GM21367 (cell line): ENCODE data around the gene ANKRD12.

Experiments
- ATAC-seq: cut with Tn5 transposase; IDR thresholded peaks from one replicate; pipeline ENCODE4 v1.9.1; 2021; ENCODE audit not compliant: unreplicated experiment

The ANKRD12 gene

GRCh38 chr18:9285604-9286003 is 149.0 kb downstream of the ANKRD12 start:
- no peak for ATAC-seq

DNA sequence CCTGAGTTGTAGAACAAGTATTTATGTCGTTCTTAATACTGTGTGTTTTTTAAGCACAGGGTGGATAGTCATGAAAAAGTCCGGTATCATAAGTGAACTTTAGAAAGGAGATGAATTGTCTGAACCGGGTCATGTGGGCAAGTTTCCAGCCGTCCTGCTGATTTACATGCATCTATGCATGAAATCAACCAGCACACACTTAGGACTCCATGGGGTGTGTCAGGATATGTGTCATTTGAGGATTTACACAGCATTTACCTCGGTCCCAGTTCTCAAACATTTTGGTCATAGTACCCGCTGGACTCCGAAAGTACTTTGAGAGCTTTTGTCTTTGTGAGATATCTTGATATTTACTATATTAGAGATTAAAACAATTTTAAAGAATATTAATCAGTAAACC is 150.5 kb downstream of the ANKRD12 start:
- no peak for ATAC-seq

GRCh38 chr18:9289698-9290097 is 153.1 kb downstream of the ANKRD12 start:
- no peak for ATAC-seq

DNA sequence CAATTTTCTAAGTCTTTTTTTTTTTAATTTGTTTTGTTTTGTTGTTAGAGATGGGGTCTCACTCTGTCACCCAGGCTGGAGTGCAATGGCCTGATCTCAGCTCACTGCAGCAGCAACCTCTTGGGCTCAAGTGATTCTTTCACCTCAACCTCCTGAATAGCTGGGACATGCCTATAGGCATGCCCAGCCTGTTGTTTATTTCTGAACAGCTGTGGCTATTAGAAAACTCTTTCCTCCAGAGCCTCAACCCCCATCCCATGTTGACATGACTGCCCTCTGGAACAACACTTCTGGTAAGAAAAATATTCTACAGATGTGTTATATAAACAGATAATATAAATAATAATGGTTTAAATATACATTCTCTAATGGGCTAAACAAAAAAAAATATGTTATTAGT is 153.6 kb downstream of the ANKRD12 start:
- no peak for ATAC-seq

DNA sequence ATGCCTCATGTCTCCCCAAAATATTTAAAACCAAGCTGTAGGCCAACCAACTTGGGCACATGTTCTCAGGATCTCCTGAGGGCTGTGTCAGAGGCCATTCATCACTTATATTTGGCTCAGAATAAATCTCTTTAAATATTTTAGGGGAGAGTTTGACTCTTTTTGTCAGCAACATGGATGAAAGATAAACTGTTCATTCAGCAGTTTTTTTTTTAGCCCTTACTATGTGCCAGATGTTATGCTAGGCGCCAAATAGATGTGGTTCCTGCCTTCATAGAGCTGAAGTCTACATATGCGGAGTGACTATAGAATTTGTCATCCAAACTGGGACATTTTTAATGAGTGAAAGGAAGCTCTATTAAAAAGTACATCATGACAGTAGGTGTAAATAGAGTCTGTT is 155.5 kb downstream of the ANKRD12 start:
- no peak for ATAC-seq

DNA sequence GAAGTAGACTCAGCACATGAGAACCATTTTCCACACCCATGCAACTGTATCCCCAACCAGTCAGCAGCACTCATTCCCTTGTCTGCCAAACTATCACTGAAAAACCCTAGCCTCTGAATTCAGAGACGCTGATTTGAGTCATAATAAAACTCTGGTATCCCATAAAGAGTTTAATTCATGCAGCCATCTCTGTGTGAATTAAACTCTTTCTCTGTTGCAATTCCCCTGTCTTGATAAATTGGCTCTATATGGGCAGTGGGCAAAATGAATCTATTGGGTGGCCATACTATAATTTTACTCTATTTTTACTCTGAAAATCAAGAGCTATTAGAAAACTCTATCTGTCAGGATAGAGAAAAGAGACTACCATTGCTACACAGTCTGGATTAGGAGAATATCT is 157.4 kb downstream of the ANKRD12 start:
- ATAC-seq, result no peak

DNA sequence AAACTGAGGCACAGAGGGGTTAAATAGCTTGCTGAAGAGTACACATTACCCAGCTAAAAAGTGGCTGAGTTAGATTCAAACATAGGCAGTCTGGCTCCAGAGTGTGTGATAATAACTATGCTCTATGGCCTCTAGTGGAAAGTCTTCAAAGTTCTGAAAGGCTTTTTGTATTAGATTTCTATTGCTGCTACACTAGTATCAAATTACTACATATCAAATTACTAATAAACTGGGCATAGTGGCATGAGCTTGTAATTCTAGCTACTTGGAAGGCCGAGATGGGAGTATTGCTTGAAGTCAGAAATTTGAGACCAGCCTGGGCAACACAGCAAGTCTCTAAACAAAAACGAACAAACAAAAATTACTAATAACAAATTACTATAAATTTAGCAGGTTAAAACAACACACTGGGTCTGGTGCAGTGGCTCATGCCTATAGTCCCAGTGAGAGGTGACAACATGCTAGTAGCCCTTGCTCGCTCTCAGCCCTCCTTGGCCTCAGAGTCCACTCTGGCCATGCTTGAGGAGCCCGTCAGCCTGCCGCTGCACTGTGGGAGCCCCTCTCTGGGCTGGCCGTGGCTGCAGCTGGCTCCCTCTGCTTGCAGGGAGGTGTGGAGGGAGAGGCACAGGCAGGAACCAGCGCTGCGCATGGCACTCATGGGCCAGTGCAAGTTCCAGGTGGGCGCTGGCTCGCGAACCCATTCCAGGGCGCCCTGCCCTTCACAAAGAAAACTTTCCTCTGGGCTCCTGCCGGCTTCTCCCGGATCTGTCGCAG is 159.8 kb downstream of the ANKRD12 start:
- no peak for ATAC-seq

DNA sequence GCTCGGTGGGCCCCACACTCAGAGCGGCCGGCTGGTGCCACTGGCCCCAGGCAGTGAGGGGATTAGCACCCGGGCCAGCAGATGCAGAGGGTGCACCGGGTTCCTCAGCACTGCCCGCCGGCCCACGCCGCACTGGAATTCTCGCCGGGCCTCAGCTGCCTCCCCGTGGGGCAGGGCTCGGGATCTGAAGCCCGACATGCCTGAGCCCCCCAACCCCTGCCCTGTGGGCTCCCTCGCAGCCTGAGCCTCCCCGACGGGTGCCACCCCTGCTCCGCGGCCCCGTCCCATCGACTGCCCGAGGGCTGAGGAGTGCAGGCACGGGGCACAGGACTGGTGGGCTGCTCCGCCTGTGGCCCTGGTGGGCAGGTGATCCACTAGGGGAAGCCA is 160.4 kb downstream of the ANKRD12 start:
- ATAC-seq, result no peak

DNA sequence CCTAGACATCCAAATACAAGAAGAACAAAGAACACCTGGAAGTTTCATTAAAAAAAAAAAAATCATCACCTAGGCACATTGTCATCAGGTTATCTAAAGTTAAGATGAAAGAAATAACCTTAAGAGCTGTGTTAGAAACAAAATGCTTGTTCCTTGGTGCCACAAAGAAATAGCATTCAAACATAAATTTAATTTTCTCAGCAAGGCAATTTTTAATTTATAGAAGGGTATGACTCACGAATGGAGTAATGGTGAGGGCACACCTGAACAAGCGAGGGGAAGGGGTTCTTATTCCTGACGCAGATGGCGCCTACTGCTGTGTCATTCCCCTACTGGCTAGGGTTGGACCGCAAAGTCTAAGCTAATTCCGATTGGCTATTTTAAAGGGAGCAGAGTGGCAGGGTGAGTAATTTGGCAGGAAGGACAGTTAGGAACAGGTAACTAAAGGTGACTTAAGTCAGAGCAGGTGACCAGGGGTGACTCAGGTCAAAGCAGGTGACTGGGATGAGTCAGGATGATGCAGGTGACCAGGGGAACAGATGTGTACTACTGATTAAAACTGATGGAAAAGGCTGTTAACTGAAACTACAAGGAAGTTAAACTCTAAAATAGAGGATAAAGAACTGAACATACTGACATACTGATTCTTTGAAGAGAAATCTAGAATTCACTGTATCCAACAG is 167.9 kb downstream of the ANKRD12 start:
- ATAC-seq, result no peak

GRCh38 chr18:9319333-9319732 is 182.8 kb downstream of the ANKRD12 start:
- ATAC-seq, result no peak

GRCh38 chr18:9321017-9321452 is 184.5 kb downstream of the ANKRD12 start:
- no peak for ATAC-seq

DNA sequence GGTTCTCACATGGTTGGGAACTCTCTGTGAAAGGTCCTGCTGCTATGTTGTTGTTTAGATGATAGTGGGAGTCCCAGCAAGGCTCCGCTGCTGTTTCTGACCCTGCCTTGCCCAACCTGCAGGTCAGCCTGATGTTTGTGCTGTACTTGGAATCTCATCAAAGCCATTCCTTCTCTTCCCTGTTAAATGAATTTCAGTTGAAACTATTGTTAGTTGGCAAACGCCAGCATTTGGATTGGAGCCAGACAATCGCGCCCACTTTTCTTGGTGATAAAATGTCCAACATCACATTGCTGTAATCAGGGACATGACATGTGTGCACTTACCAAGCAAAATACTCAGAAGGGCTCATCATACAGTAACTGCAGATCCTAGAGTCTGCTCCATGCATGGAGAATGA is 185.2 kb downstream of the ANKRD12 start:
- no peak for ATAC-seq

GRCh38 chr18:9322744-9323143 is 186.2 kb downstream of the ANKRD12 start:
- no peak for ATAC-seq

GRCh38 chr18:9323750-9324445 is 187.3 kb downstream of the ANKRD12 start:
- no peak for ATAC-seq

- no peak for ATAC-seq
Observed at GRCh38 chr18:9325716-9326115, 189.1 kb downstream of the ANKRD12 start.

GRCh38 chr18:9328776-9329175 is 192.2 kb downstream of the ANKRD12 start:
- no peak for ATAC-seq

GRCh38 chr18:9329471-9329870 is 192.9 kb downstream of the ANKRD12 start:
- ATAC-seq, result no peak

DNA sequence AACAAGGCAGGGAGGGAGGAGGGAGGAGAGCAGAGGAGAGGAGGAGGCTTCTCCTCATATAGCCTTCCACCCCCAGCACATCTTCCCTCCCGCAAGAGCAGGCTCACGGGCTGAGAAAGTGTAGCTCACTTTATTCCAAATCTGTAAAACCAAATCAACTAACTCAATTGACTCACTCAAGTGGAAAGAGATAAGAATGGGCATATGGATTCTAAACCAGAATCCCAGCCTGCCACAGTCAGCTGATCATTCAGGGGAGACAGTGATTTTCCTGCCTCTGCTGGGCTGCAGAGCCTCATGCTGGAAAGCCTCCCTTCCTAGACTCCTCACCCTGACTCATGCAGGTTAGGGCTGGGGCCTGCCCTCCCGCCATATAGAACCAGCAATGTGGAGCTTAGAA is 193.8 kb downstream of the ANKRD12 start:
- ATAC-seq, result no peak

- ATAC-seq, result peak; percentile 29
Observed at GRCh38 chr18:9333441-9334328, 197.1 kb downstream of the ANKRD12 start.

GRCh38 chr18:9334329-9334972 is 197.9 kb downstream of the ANKRD12 start, which contains the start of gene TWSG1:
TWSG1 (plus strand) TSS chr18:9334773; CDS start chr18:9337230, 2,457 bp downstream.
- ATAC-seq, result peak; percentile 63
